SU-DHL-6 (cell line): ENCODE data around the gene CPNE1.

Source experiments
- EZH2phosphoT487 ChIP-seq: fragments of 200-600 bp; sonication (generic), shearing (Covaris generic); conservative IDR thresholded peaks from 2 replicates; pipeline ENCODE4 v1.6.1; 2018; ENCODE audit warnings: mild to moderate bottlenecking, antibody characterized with exemption, low read length, moderate library complexity, mixed read lengths
- TF ChIP-seq, protein P1 (sequence below): fragments of 200-600 bp; sonication (generic); IDR thresholded peaks from one replicate; pipeline ENCODE4 v1.5.1; 2017; ENCODE audit warnings: antibody characterized with exemption, mild to moderate bottlenecking, low read length, moderate library complexity; ENCODE audit not compliant: insufficient read depth, poor library complexity, severe bottlenecking

DNA sequence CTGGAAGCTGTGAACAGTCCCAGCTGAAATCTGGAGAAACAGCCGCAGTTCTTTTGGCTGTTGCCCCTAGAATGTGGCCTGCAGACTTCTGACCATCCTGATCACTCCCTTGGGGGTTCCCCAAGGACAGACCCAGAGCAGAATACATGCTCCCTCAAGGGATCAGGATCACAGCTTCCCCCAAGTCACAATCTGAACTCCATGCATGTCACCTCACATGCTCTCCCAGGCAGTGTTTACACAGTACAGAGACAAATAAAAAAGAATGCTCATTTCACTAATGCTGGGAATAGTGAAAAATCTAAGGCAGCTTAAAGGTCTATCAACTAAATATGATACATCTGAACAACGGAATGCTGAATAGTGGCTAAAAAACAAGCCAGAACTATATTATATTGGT is 28.6 kb downstream of the CPNE1 start:
- TF ChIP-seq, protein P1, sequence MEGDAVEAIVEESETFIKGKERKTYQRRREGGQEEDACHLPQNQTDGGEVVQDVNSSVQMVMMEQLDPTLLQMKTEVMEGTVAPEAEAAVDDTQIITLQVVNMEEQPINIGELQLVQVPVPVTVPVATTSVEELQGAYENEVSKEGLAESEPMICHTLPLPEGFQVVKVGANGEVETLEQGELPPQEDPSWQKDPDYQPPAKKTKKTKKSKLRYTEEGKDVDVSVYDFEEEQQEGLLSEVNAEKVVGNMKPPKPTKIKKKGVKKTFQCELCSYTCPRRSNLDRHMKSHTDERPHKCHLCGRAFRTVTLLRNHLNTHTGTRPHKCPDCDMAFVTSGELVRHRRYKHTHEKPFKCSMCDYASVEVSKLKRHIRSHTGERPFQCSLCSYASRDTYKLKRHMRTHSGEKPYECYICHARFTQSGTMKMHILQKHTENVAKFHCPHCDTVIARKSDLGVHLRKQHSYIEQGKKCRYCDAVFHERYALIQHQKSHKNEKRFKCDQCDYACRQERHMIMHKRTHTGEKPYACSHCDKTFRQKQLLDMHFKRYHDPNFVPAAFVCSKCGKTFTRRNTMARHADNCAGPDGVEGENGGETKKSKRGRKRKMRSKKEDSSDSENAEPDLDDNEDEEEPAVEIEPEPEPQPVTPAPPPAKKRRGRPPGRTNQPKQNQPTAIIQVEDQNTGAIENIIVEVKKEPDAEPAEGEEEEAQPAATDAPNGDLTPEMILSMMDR, result no peak
- TF ChIP-seq EZH2phosphoT487, result no peak
